A549 (cell line): ENCODE data around the gene MAP9. TPM values are rescaled to one million over a fixed set of nuclear protein-coding genes. Genes with fewer than 3 reads are reported as not detected.

ENCODE experiments used
- ATAC-seq, 2 experiments: fragments of 200-7000 bp in 1 of 2; fragments of >200 bp in 1 of 2; cut with Nextera tagmentation in 1 of 2; cut with Tn5 transposase in 1 of 2; 3 replicates each; pipeline versions ENCODE4 v1.8.0 to v1.9.1; 2018 to 2020; ENCODE audit warnings: mild to moderate bottlenecking in 1 of 2, moderate library complexity in 1 of 2
- CTCF ChIA-PET: fragments of 300-600 bp; sonication (Branson Sonifier 250); formaldehyde crosslinking; extraction: SDS; loops from one replicate; lab custom pipeline; 2021; ENCODE audit warnings: antibody characterized with exemption, inconsistent platforms; lab: Yijun Ruan, JAX
- POLR2A ChIA-PET: fragments of 350-600 bp; formaldehyde crosslinking; extraction: SDS; loops from one replicate; lab custom pipeline; 2021; ENCODE audit warnings: antibody characterized with exemption, inconsistent platforms; lab: Yijun Ruan, JAX
- DNase-seq, 2 experiments: peaks; one replicate each; pipeline versions ENCODE4 v3.0.0 to v3.0.0-alpha.2; 2011 to 2016; ENCODE audit warnings: low read depth in 1 of 2, low spot score in 1 of 2
- FAIRE-seq: peaks from 2 replicates; lab custom pipeline; 2011; peaks lifted over from hg19 to GRCh38; lab: Jason Lieb, UNC
- H3K27ac ChIP-seq, 2 experiments: fragments of >200 bp; sonication (Bioruptor Twin); formaldehyde crosslinking; 3 replicates each; pipeline ENCODE4 v1.5.1; 2016 to 2017
- H3K4me1 ChIP-seq: fragments of >200 bp; sonication (Bioruptor Twin); formaldehyde crosslinking; 3 replicates; pipeline ENCODE4 v1.6.1; 2016
- H3K4me2 ChIP-seq: fragments of >200 bp; sonication (Bioruptor Twin); formaldehyde crosslinking; 3 replicates; pipeline ENCODE4 v1.6.1; 2016
- H3K4me3 ChIP-seq: fragments of >200 bp; sonication (Bioruptor Twin); formaldehyde crosslinking; 3 replicates; pipeline ENCODE4 v1.5.1; 2016
- H3K9me3 ChIP-seq: fragments of >200 bp; sonication (Bioruptor Twin); formaldehyde crosslinking; 3 replicates; pipeline ENCODE4 v1.6.1; 2016
- CBX8 ChIP-seq: fragments of 200-600 bp; sonication (generic); IDR thresholded peaks from 2 replicates; pipeline ENCODE4 v1.6.1; 2016
- EHMT2 ChIP-seq: fragments of 200-600 bp; sonication (generic); IDR thresholded peaks from 2 replicates; pipeline ENCODE4 v1.6.1; 2016; ENCODE audit warnings: antibody characterized with exemption, low read depth, mild to moderate bottlenecking, moderate library complexity
- GATA3 ChIP-seq: IDR thresholded peaks from 2 replicates; pipeline ENCODE4 v1.6.1; 2012; ENCODE audit warnings: borderline replicate concordance
- HES2 ChIP-seq: fragments of >200 bp; sonication (Bioruptor Twin); formaldehyde crosslinking; IDR thresholded peaks from 2 replicates; pipeline ENCODE4 v1.6.1; 2016
- HEYL ChIP-seq: fragments of 250-450 bp; sonication (Bioruptor Pico); IDR thresholded peaks from 2 replicates; pipeline ENCODE4 v1.8.0; 2021; ENCODE audit warnings: mild to moderate bottlenecking, moderate library complexity
- JUNB ChIP-seq: fragments of >200 bp; sonication (Bioruptor Twin); formaldehyde crosslinking; IDR thresholded peaks from 2 replicates; pipeline ENCODE4 v1.6.1; 2016
- MAFK ChIP-seq: fragments of 450-650 bp; IDR thresholded peaks from 2 replicates; pipeline ENCODE4 v1.6.1; 2014; ENCODE audit not compliant: partially characterized antibody
- MAZ ChIP-seq: fragments of 150-350 bp; IDR thresholded peaks from 2 replicates; pipeline ENCODE4 v1.6.1; 2014; ENCODE audit warnings: antibody characterized with exemption, low read depth, low read length, borderline replicate concordance
- MYC ChIP-seq: IDR thresholded peaks from 2 replicates; pipeline ENCODE4 v1.6.1; 2012; ENCODE audit warnings: mild to moderate bottlenecking, inconsistent platforms, low read length, improper control_type of control experiment, borderline replicate concordance
- NPAS2 ChIP-seq: fragments of 250-450 bp; sonication (Bioruptor Pico); IDR thresholded peaks from 2 replicates; pipeline ENCODE4 v1.8.0; 2022; ENCODE audit warnings: mild to moderate bottlenecking, moderate library complexity, borderline replicate concordance
- NR3C1 ChIP-seq: fragments of >200 bp; sonication (Bioruptor Twin); formaldehyde crosslinking; IDR thresholded peaks from 3 replicates; pipeline ENCODE4 v1.6.1; 2017
- POLR2A ChIP-seq: IDR thresholded peaks from 2 replicates; pipeline ENCODE4 v1.6.1; 2012; ENCODE audit warnings: mild to moderate bottlenecking, low read length
- RAD21 ChIP-seq, 2 experiments: fragments of >200 bp in 1 of 2; sonication (Bioruptor Twin) in 1 of 2; formaldehyde crosslinking in 1 of 2; IDR thresholded peaks in 1 of 2; conservative IDR thresholded peaks in 1 of 2; 2 replicates in 1 of 2; 3 replicates in 1 of 2; pipeline ENCODE4 v1.6.1; 2012 to 2018; ENCODE audit warnings: inconsistent platforms in 1 of 2
- RCOR1 ChIP-seq: fragments of 150-350 bp; IDR thresholded peaks from 2 replicates; pipeline ENCODE4 v1.6.1; 2014; ENCODE audit warnings: antibody characterized with exemption, low read length, low read depth
- RFX5 ChIP-seq: fragments of 450-650 bp; IDR thresholded peaks from 2 replicates; pipeline ENCODE4 v1.7.1; 2014; ENCODE audit warnings: antibody characterized with exemption, mild to moderate bottlenecking, moderate library complexity
- SMC3 ChIP-seq: fragments of >200 bp; sonication (Bioruptor Twin); formaldehyde crosslinking; IDR thresholded peaks from 3 replicates; pipeline ENCODE4 v1.6.1; 2018; ENCODE audit warnings: inconsistent platforms
- TP53 ChIP-seq: fragments of 250-450 bp; sonication (Bioruptor Pico); IDR thresholded peaks from 2 replicates; pipeline ENCODE4 v1.5.0; 2021; ENCODE audit warnings: mild to moderate bottlenecking, moderate library complexity
- ZC3H11A ChIP-seq: fragments of 450-650 bp; IDR thresholded peaks from 2 replicates; pipeline ENCODE4 v1.6.1; 2014; ENCODE audit warnings: antibody characterized with exemption, mild to moderate bottlenecking
- WGBS: methylation state at CpG from one replicate; pipeline ENCODE4 v1.1.6; 2017; ENCODE audit errors: missing lambda C conversion rate; 5-methylcytosine and 5-hydroxymethylcytosine counted together
- polyA plus RNA-seq, 4 experiments: library from polyadenylated mRNA; depleted of rRNA in 3 of 4; stranded (reverse); fragments of >200 nt; fragmentation: RNase III in 1 of 4; extraction: RNeasy Plus Mini Kit Qiagen cat#74134 plus additional on column Dnase treatment in 1 of 4; gene quantifications; 2 replicates in 3 of 4; 3 replicates in 1 of 4; pipeline ENCODE4 v1.2.3, GENCODE V29; 2011 to 2017
- TF ChIP-seq, protein P1 (sequence below): fragments of 200-600 bp; sonication (generic); IDR thresholded peaks from 2 replicates; pipeline ENCODE4 v1.6.1; 2016; ENCODE audit warnings: antibody characterized with exemption, mild to moderate bottlenecking, moderate library complexity
- TF ChIP-seq, protein P2 (sequence below): fragments of 150-350 bp; IDR thresholded peaks from 2 replicates; pipeline ENCODE4 v1.6.1; 2014; ENCODE audit warnings: low read depth, mild to moderate bottlenecking, low read length
- TF ChIP-seq, protein P3 (sequence below): fragments of 450-650 bp; IDR thresholded peaks from 2 replicates; pipeline ENCODE4 v1.6.1; 2014; ENCODE audit warnings: antibody characterized with exemption
- TF ChIP-seq, protein P4 (sequence below): IDR thresholded peaks from 2 replicates; pipeline ENCODE4 v1.6.1; 2012; ENCODE audit warnings: low read depth, borderline replicate concordance

Gene MAP9
- polyA plus RNA-seq, 2 of the 4 experiments (the other 2 are of a cell fraction), result 8.2 to 18.1 TPM

GRCh38 chr4:155423671-155424070, 46.9 kb upstream of the MAP9 start (continued):
- TF ChIP-seq, protein P1, sequence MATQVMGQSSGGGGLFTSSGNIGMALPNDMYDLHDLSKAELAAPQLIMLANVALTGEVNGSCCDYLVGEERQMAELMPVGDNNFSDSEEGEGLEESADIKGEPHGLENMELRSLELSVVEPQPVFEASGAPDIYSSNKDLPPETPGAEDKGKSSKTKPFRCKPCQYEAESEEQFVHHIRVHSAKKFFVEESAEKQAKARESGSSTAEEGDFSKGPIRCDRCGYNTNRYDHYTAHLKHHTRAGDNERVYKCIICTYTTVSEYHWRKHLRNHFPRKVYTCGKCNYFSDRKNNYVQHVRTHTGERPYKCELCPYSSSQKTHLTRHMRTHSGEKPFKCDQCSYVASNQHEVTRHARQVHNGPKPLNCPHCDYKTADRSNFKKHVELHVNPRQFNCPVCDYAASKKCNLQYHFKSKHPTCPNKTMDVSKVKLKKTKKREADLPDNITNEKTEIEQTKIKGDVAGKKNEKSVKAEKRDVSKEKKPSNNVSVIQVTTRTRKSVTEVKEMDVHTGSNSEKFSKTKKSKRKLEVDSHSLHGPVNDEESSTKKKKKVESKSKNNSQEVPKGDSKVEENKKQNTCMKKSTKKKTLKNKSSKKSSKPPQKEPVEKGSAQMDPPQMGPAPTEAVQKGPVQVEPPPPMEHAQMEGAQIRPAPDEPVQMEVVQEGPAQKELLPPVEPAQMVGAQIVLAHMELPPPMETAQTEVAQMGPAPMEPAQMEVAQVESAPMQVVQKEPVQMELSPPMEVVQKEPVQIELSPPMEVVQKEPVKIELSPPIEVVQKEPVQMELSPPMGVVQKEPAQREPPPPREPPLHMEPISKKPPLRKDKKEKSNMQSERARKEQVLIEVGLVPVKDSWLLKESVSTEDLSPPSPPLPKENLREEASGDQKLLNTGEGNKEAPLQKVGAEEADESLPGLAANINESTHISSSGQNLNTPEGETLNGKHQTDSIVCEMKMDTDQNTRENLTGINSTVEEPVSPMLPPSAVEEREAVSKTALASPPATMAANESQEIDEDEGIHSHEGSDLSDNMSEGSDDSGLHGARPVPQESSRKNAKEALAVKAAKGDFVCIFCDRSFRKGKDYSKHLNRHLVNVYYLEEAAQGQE, result no peak
- no peak for TF ChIP-seq MAZ

DNA sequence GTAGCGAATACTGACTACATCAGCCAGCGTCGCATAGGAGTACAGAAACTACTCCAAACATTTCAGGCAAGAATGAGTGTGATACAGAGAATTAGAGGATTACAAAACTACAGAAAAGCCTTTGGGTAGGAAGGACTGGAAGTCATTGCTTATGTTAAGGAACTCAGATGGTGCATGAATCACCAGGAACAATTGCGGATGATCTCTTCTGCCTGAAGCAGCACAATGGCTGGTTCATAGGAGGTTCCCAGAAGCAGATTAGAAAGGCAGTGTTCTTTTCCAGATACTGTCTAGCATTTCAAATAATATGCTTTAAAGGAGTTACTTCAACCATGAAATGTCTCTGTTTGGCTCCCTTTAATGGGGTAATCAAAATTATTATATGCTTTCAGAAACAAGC, 42.5 kb upstream of the MAP9 start:
- Histone ChIP-seq H3K4me1 (no peaks in the 10 kb centered on the region), H3K4me2 (no peak overlapping the region), H3K27ac (no peak overlapping the region), H3K9me3 (no peaks in the 10 kb centered on the region), H3K4me3 (no peak overlapping the region)
- ChIA-PET POLR2A (no interaction called here), CTCF (no interaction called here)
- DNase-seq (no peak), ATAC-seq (no peak), FAIRE-seq (no peak)
- 84% methylated on average over 4 of the region's 4 CpGs for WGBS
- no peak for TF ChIP-seq POLR2A
- TF ChIP-seq, protein P2, sequence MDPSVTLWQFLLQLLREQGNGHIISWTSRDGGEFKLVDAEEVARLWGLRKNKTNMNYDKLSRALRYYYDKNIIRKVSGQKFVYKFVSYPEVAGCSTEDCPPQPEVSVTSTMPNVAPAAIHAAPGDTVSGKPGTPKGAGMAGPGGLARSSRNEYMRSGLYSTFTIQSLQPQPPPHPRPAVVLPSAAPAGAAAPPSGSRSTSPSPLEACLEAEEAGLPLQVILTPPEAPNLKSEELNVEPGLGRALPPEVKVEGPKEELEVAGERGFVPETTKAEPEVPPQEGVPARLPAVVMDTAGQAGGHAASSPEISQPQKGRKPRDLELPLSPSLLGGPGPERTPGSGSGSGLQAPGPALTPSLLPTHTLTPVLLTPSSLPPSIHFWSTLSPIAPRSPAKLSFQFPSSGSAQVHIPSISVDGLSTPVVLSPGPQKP, result no peak

- H3K4me3 ChIP-seq, result no peak overlapping the region
- ATAC-seq (no peak), DNase-seq (no peak), FAIRE-seq (no peak)
- H3K4me1 ChIP-seq, result no peaks in the 10 kb centered on the region
- no peak for TF ChIP-seq TP53 (CRISPR knock-in tag)
- TF ChIP-seq ZC3H11A, result no peak
- no peak for TF ChIP-seq RFX5
- no peak for TF ChIP-seq RAD21 (conservative IDR thresholded peaks at IDR 0.05 in 1 of 2, IDR thresholded peaks at IDR 0.05 in 1 of 2)
- no peak for TF ChIP-seq MAFK
- TF ChIP-seq RCOR1, result no peak
- no peak for TF ChIP-seq CBX8
- TF ChIP-seq, protein P3, sequence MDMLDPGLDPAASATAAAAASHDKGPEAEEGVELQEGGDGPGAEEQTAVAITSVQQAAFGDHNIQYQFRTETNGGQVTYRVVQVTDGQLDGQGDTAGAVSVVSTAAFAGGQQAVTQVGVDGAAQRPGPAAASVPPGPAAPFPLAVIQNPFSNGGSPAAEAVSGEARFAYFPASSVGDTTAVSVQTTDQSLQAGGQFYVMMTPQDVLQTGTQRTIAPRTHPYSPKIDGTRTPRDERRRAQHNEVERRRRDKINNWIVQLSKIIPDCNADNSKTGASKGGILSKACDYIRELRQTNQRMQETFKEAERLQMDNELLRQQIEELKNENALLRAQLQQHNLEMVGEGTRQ, result no peak
- no peak for TF ChIP-seq SMC3
- POLR2A ChIA-PET, result no interaction called here
- no peak overlapping the region for H3K27ac ChIP-seq
- H3K9me3 ChIP-seq, result no peaks in the 10 kb centered on the region
- H3K4me2 ChIP-seq, result no peak overlapping the region
- CTCF ChIA-PET, result no interaction called here
Observed at GRCh38 chr4:155415662-155416061, 38.9 kb upstream of the MAP9 start.

DNA sequence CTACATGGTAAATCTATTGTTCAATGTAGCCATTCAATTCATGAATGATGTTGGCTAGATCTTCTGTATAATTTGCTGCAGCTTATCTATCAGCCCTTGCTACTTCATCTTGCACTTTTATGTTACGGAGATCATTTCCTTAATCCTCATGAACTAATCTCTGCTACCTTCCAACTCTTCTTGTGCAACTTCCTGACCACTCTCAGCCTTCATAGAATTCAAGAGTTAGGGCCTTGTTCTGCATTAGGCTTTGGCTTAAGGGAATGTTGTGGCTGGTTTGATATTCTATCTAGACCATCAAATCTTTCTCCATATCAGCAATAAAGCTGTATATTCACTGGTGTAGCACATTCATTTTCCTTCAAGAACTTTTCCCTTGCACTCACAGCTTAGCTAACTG, 36.7 kb upstream of the MAP9 start:
- Histone ChIP-seq H3K9me3 (no peaks in the 10 kb centered on the region), H3K4me3 (no peak overlapping the region), H3K4me1 (no peaks in the 10 kb centered on the region), H3K4me2 (no peak overlapping the region), H3K27ac (no peak overlapping the region)
- ChIA-PET POLR2A (no interaction called here), CTCF (no interaction called here)
- ATAC-seq (no peak), FAIRE-seq (no peak), DNase-seq (no peak)
- WGBS, result 70% methylated on average over 1 of the region's 1 CpG
- TF ChIP-seq EHMT2, result no peak
- no peak for TF ChIP-seq TP53 (CRISPR knock-in tag)
- TF ChIP-seq, protein P1, result no peak
- no peak for TF ChIP-seq NR3C1
- TF ChIP-seq MAZ, result no peak
- TF ChIP-seq NPAS2 (CRISPR knock-in tag), result no peak
- no peak for TF ChIP-seq RAD21 (conservative IDR thresholded peaks at IDR 0.05 in 1 of 2, IDR thresholded peaks at IDR 0.05 in 1 of 2)
- TF ChIP-seq JUNB, result no peak
- no peak for TF ChIP-seq MYC
- TF ChIP-seq HES2, result no peak
- TF ChIP-seq, protein P4, sequence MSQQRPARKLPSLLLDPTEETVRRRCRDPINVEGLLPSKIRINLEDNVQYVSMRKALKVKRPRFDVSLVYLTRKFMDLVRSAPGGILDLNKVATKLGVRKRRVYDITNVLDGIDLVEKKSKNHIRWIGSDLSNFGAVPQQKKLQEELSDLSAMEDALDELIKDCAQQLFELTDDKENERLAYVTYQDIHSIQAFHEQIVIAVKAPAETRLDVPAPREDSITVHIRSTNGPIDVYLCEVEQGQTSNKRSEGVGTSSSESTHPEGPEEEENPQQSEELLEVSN, result no peak
- no peak for TF ChIP-seq HEYL (CRISPR knock-in tag)
- TF ChIP-seq GATA3, result no peak
